Neural cell (in vitro differentiated cells): ENCODE data around the gene GRIA3. TPM values are rescaled to one million over a fixed set of nuclear protein-coding genes. Genes with fewer than 3 reads are reported as not detected.

Experiments
- H2AFZ ChIP-seq: fragments of 200-600, 300-800 bp; sonication (generic), shearing (Covaris generic); 2 replicates; pipeline ENCODE4 v1.6.0; 2014; ENCODE audit warnings: low read depth, mild to moderate bottlenecking, antibody characterized with exemption, low read length, moderate library complexity
- H3F3A ChIP-seq: fragments of 200-600 bp; shearing (Covaris generic); 2 replicates; pipeline ENCODE4 v1.6.1; 2016; ENCODE audit warnings: mild to moderate bottlenecking, moderate library complexity, mixed read lengths, antibody characterized with exemption, low read length; ENCODE audit not compliant: insufficient read depth, poor library complexity, severe bottlenecking
- H3K27ac ChIP-seq: fragments of 200-600, 300-800 bp; sonication (generic), shearing (Covaris generic); 2 replicates; pipeline ENCODE4 v1.5.1; 2014; ENCODE audit warnings: mild to moderate bottlenecking, low read length, moderate library complexity
- H3K27me3 ChIP-seq: fragments of 300-800, 200-600 bp; sonication (generic), shearing (Covaris generic); 2 replicates; pipeline ENCODE4 v1.6.0; 2014; ENCODE audit warnings: mild to moderate bottlenecking, low read depth, low read length, moderate library complexity; ENCODE audit not compliant: insufficient read depth
- H3K36me3 ChIP-seq: fragments of 300-800, 200-600 bp; sonication (generic), shearing (Covaris generic); 2 replicates; pipeline ENCODE4 v1.5.1; 2014; ENCODE audit warnings: mild to moderate bottlenecking, antibody characterized with exemption, low read length, moderate library complexity; ENCODE audit not compliant: insufficient read depth
- H3K4me2 ChIP-seq: fragments of 300-800, 200-600 bp; sonication (generic), shearing (Covaris generic); 2 replicates; pipeline ENCODE4 v1.6.0; 2014; ENCODE audit warnings: mild to moderate bottlenecking, low read length
- H3K4me3 ChIP-seq: fragments of 300-800, 200-600 bp; sonication (generic), shearing (Covaris generic); 2 replicates; pipeline ENCODE4 v1.5.1; 2014; ENCODE audit warnings: mild to moderate bottlenecking, low read length, moderate library complexity
- H3K79me2 ChIP-seq: fragments of 200-600 bp; shearing (Covaris generic); replicated peaks from 2 replicates; pipeline ENCODE4 v1.6.0; 2014; ENCODE audit warnings: mild to moderate bottlenecking, low read length, moderate library complexity; ENCODE audit not compliant: insufficient read depth
- H3K9ac ChIP-seq: fragments of 300-800, 200-600 bp; sonication (generic), shearing (Covaris generic); 2 replicates; pipeline ENCODE4 v1.6.1; 2016; ENCODE audit warnings: mild to moderate bottlenecking, low read length, mixed read lengths
- H3K9me2 ChIP-seq: fragments of 200-600 bp; shearing (Covaris generic); 2 replicates; pipeline ENCODE4 v1.6.1; 2016; ENCODE audit warnings: mild to moderate bottlenecking, low read length, mixed read lengths; ENCODE audit not compliant: insufficient read depth
- H3K9me3 ChIP-seq: fragments of 200-600, 300-800 bp; sonication (generic), shearing (Covaris generic); 2 replicates; pipeline ENCODE4 v1.6.1; 2016; ENCODE audit warnings: mild to moderate bottlenecking, mixed run types, low read length, moderate library complexity, mixed read lengths
- H4K20me1 ChIP-seq: fragments of 200-600 bp; shearing (Covaris generic); 2 replicates; pipeline ENCODE4 v1.6.1; 2016; ENCODE audit warnings: mild to moderate bottlenecking, mixed run types; ENCODE audit not compliant: insufficient read depth
- CTCF ChIP-seq: fragments of 450-650 bp; IDR thresholded peaks from 2 replicates; pipeline ENCODE4 v1.5.1; 2014; ENCODE audit warnings: antibody characterized with exemption, mild to moderate bottlenecking, moderate library complexity; ENCODE audit not compliant: poor library complexity, severe bottlenecking
- EP300 ChIP-seq: fragments of 450-650 bp; conservative IDR thresholded peaks from 2 replicates; pipeline ENCODE4 v1.6.1; 2014; ENCODE audit warnings: antibody characterized with exemption, mild to moderate bottlenecking, moderate library complexity; ENCODE audit not compliant: poor library complexity, severe bottlenecking
- EZH2 ChIP-seq: fragments of 200-600, 300-800 bp; shearing (Covaris generic), sonication (generic); IDR thresholded peaks from 2 replicates; pipeline ENCODE4 v1.6.1; 2014; ENCODE audit warnings: antibody characterized with exemption, low read length, borderline replicate concordance, mild to moderate bottlenecking; ENCODE audit not compliant: insufficient read depth, poor library complexity, severe bottlenecking
- MXI1 ChIP-seq: fragments of 450-650 bp; conservative IDR thresholded peaks from 2 replicates; pipeline ENCODE4 v1.6.1; 2014; ENCODE audit warnings: antibody characterized with exemption, mild to moderate bottlenecking; ENCODE audit not compliant: poor library complexity, severe bottlenecking
- POLR2AphosphoS5 ChIP-seq: IDR thresholded peaks from 2 replicates; pipeline ENCODE4 v1.6.1; 2012
- RAD21 ChIP-seq: fragments of 450-650 bp; conservative IDR thresholded peaks from 2 replicates; pipeline ENCODE4 v1.6.1; 2014; ENCODE audit warnings: antibody characterized with exemption, mild to moderate bottlenecking, moderate library complexity
- REST ChIP-seq: IDR thresholded peaks from 2 replicates; pipeline ENCODE4 v1.6.1; 2012; ENCODE audit warnings: borderline replicate concordance
- SMC3 ChIP-seq: fragments of 450-650 bp; conservative IDR thresholded peaks from 2 replicates; pipeline ENCODE4 v1.6.1; 2014; ENCODE audit warnings: antibody characterized with exemption, mild to moderate bottlenecking, moderate library complexity; ENCODE audit not compliant: poor library complexity
- TAF1 ChIP-seq: IDR thresholded peaks from 2 replicates; pipeline ENCODE4 v1.6.1; 2012; ENCODE audit warnings: low read depth
- polyA plus RNA-seq: library from polyadenylated mRNA; depleted of rRNA; stranded (reverse); fragments of >200 nt; gene quantifications from 2 replicates; pipeline ENCODE4 v1.2.3, GENCODE V29; 2014

GRIA3 gene
- polyA plus RNA-seq, 1 donor from 2014 or later, result 7.8 TPM

DNA sequence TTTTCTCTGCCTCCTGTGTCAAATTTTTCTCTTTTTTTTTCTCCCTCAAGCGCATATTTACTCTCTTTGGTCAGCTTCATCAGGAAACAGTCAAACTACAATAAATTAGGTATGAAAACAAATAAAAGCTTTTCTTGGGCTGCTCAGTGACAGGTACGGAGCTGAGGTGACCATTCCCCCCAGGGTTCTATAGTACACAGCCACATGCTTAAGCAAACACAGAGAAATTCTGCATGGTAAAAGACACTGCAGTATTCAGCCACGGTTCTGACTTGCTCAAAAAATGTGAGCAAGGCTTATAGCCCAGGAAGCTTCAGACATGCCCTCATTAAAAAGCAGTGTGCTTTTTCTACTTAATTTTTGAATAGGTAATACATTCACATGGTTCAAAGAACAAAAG, 138.5 kb downstream of the GRIA3 start:
- H4K20me1 ChIP-seq, result no peaks in the 10 kb centered on the region
- no peak overlapping the region for H3K4me3 ChIP-seq
- no peak overlapping the region for H3K27ac ChIP-seq
- no peaks in the 10 kb centered on the region for H3K27me3 ChIP-seq
- no peaks in the 10 kb centered on the region for H3F3A ChIP-seq
- no peak overlapping the region for H2AFZ ChIP-seq
- TF ChIP-seq POLR2AphosphoS5 (no peak), EP300 (no peak), TAF1 (no peak), REST (no peak), SMC3 (no peak), MXI1 (no peak), EZH2 (no peak), CTCF (no peak), RAD21 (no peak)
- H3K79me2 ChIP-seq, result no peaks in the 10 kb centered on the region
- no peaks in the 10 kb centered on the region for H3K9me3 ChIP-seq
- H3K9ac ChIP-seq, result no peak overlapping the region
- no peaks in the 10 kb centered on the region for H3K9me2 ChIP-seq
- H3K36me3 ChIP-seq, result no peaks in the 10 kb centered on the region
- H3K4me2 ChIP-seq, result no peak overlapping the region

- no peak overlapping the region for H3K9ac ChIP-seq
- no peak overlapping the region for H3K27ac ChIP-seq
- H4K20me1 ChIP-seq, result no peaks in the 10 kb centered on the region
- H3K9me3 ChIP-seq, result no peaks in the 10 kb centered on the region
- H2AFZ ChIP-seq, result no peak overlapping the region
- H3K79me2 ChIP-seq, result no peaks in the 10 kb centered on the region
- TF ChIP-seq EP300 (no peak), EZH2 (no peak)
- no peak overlapping the region for H3K4me3 ChIP-seq
- no peaks in the 10 kb centered on the region for H3K27me3 ChIP-seq
- no peaks in the 10 kb centered on the region for H3K36me3 ChIP-seq
- no peaks in the 10 kb centered on the region for H3F3A ChIP-seq
- H3K9me2 ChIP-seq, result no peaks in the 10 kb centered on the region
- no peak overlapping the region for H3K4me2 ChIP-seq
Observed at GRCh38 chrX:123324625-123325024, 140.5 kb downstream of the GRIA3 start.
